GM12873 (cell line): ENCODE results near the gene SS18L1.

Experiments used
- TF ChIP-seq, protein P1 (sequence below): IDR thresholded peaks from 2 replicates; pipeline ENCODE4 v1.5.1; 2012; ENCODE audit warnings: low read depth, mild to moderate bottlenecking, moderate library complexity, low read length, control low read depth; ENCODE audit not compliant: insufficient read depth; ENCODE audit errors: missing control alignments

SS18L1 gene

DNA sequence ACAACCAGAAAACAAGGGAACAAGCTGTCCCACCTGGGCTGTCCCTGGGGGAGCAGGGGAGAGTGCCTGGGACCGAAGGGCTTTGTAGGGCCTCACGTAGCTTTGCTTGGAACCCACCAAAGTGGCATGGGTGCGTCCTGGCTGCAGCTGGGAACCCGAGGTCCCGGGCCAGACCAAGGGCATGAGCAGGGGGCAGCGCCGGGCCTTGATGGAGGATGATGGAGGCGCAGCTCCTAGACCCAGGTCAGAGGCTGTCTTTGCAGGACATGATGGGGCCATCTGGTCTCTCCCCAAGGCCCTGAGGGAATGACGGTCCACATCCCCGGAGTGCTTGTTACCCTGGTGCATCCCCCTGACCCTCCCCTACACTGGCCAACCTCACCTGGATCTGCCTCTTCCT is 87.1 kb downstream of the SS18L1 start:
- TF ChIP-seq, protein P1, sequence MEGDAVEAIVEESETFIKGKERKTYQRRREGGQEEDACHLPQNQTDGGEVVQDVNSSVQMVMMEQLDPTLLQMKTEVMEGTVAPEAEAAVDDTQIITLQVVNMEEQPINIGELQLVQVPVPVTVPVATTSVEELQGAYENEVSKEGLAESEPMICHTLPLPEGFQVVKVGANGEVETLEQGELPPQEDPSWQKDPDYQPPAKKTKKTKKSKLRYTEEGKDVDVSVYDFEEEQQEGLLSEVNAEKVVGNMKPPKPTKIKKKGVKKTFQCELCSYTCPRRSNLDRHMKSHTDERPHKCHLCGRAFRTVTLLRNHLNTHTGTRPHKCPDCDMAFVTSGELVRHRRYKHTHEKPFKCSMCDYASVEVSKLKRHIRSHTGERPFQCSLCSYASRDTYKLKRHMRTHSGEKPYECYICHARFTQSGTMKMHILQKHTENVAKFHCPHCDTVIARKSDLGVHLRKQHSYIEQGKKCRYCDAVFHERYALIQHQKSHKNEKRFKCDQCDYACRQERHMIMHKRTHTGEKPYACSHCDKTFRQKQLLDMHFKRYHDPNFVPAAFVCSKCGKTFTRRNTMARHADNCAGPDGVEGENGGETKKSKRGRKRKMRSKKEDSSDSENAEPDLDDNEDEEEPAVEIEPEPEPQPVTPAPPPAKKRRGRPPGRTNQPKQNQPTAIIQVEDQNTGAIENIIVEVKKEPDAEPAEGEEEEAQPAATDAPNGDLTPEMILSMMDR: no peak

- TF ChIP-seq, protein P1: no peak
Measured at GRCh38 chr20:62231292-62231691, 87.7 kb downstream of the SS18L1 start.
